ENCODE results near the gene C14orf180. TPM values are rescaled to one million over a fixed set of nuclear protein-coding genes. Genes with fewer than 3 reads are reported as not detected.
"Not testable (repeated sequence)": the region's sequence is repeated elsewhere in the genome, so short reads cannot be mapped to it uniquely, and the experiment has no call there.

Gene C14orf180
- polyA plus RNA-seq, 1 donor, result 9.4 TPM

GRCh38 chr14:104578321-104578720 lies 1.2 kb upstream of the C14orf180 start:
- DNase-seq (ENCODE audit: low read depth), result no peak

GRCh38 chr14:104579939-104580338 lies 375 bp downstream of the C14orf180 start:
- DNase-seq (ENCODE audit: low read depth), result not testable (repeated sequence)

- no peak for DNase-seq (ENCODE audit: low read depth)
Observed at GRCh38 chr14:104580961-104581360, 1.4 kb downstream of the C14orf180 start.

GRCh38 chr14:104581521-104581920 lies 2.0 kb downstream of the C14orf180 start:
- DNase-seq (ENCODE audit: low read depth), result no peak

- no peak for DNase-seq (ENCODE audit: low read depth)
Observed at GRCh38 chr14:104582005-104582404, 2.4 kb downstream of the C14orf180 start.

GRCh38 chr14:104582662-104583061 lies 3.1 kb downstream of the C14orf180 start:
- DNase-seq (ENCODE audit: low read depth), result no peak

GRCh38 chr14:104583424-104584306 lies 4.1 kb downstream of the C14orf180 start:
- no peak for DNase-seq (ENCODE audit: low read depth)

- DNase-seq (ENCODE audit: low read depth), result no peak
Observed at GRCh38 chr14:104584557-104584956, 5.0 kb downstream of the C14orf180 start.

- no peak for DNase-seq (ENCODE audit: low read depth)
Observed at GRCh38 chr14:104585966-104586697, 6.6 kb downstream of the C14orf180 start.

- DNase-seq (ENCODE audit: low read depth), result no peak
Observed at GRCh38 chr14:104586832-104587620, 7.5 kb downstream of the C14orf180 start.

- no peak for DNase-seq (ENCODE audit: low read depth)
Observed at GRCh38 chr14:104587641-104588040, 8.1 kb downstream of the C14orf180 start.

- no peak for DNase-seq (ENCODE audit: low read depth)
Observed at GRCh38 chr14:104588066-104588857, 8.7 kb downstream of the C14orf180 start.

- no peak for DNase-seq (ENCODE audit: low read depth)
Observed at GRCh38 chr14:104589338-104590195, 10.0 kb downstream of the C14orf180 start.

- DNase-seq (ENCODE audit: low read depth), result no peak
Observed at GRCh38 chr14:104590240-104590965, 10.8 kb downstream of the C14orf180 start.

GRCh38 chr14:104591031-104591430 lies 11.5 kb downstream of the C14orf180 start:
- DNase-seq (ENCODE audit: low read depth), result no peak

- no peak for DNase-seq (ENCODE audit: low read depth)
Observed at GRCh38 chr14:104591506-104592291, 12.1 kb downstream of the C14orf180 start.

- no peak for DNase-seq (ENCODE audit: low read depth)
Observed at GRCh38 chr14:104592292-104592672, 12.7 kb downstream of the C14orf180 start.

GRCh38 chr14:104592785-104593184 lies 13.2 kb downstream of the C14orf180 start:
- no peak for DNase-seq (ENCODE audit: low read depth)

GRCh38 chr14:104593241-104593701 lies 13.7 kb downstream of the C14orf180 start:
- DNase-seq (ENCODE audit: low read depth), result no peak
